SK-N-SH treated with all-trans-retinoic acid at 6 μM for 48 hours (cell line): ENCODE data around the gene MARCHF11.

Source experiments
- ATAC-seq: fragments of 200-7000 bp; cut with Tn5 transposase; 3 replicates; pipeline ENCODE4 v1.9.1; 2020; ENCODE audit warnings: mild to moderate bottlenecking, moderate library complexity
- ARNTL ChIP-seq: fragments of 450-650 bp; formaldehyde crosslinking; IDR thresholded peaks from 2 replicates; pipeline ENCODE4 v1.5.0; 2020; ENCODE audit warnings: low read depth, mild to moderate bottlenecking, moderate library complexity, borderline replicate concordance
- CSDC2 ChIP-seq: fragments of 250-450 bp; sonication (Bioruptor Pico); IDR thresholded peaks from 2 replicates; pipeline ENCODE4 v1.5.0; 2020; ENCODE audit warnings: mild to moderate bottlenecking, moderate library complexity
- ESRRG ChIP-seq: fragments of 250-450 bp; sonication (Bioruptor Pico); IDR thresholded peaks from 2 replicates; pipeline ENCODE4 v1.6.1; 2021; ENCODE audit warnings: mild to moderate bottlenecking
- GLIS3 ChIP-seq: fragments of 250-450 bp; sonication (Bioruptor Pico); IDR thresholded peaks from 2 replicates; pipeline ENCODE4 v1.5.0; 2020; ENCODE audit warnings: mild to moderate bottlenecking, moderate library complexity
- ISL1 ChIP-seq: fragments of 250-450 bp; sonication (Bioruptor Pico); IDR thresholded peaks from 2 replicates; pipeline ENCODE4 v2.1.2; 2022; ENCODE audit warnings: mild to moderate bottlenecking, moderate library complexity
- PPARA ChIP-seq: fragments of 250-450 bp; sonication (Bioruptor Pico); IDR thresholded peaks from 2 replicates; pipeline ENCODE4 v1.5.0; 2020; ENCODE audit warnings: mild to moderate bottlenecking, borderline replicate concordance
- RARB ChIP-seq: fragments of 250-450 bp; sonication (Bioruptor Pico); IDR thresholded peaks from 2 replicates; pipeline ENCODE4 v1.8.0; 2021; ENCODE audit warnings: mild to moderate bottlenecking, moderate library complexity
- SNAI2 ChIP-seq: fragments of 250-450 bp; sonication (Bioruptor Pico); IDR thresholded peaks from 2 replicates; pipeline ENCODE4 v1.5.0; 2020; ENCODE audit warnings: mild to moderate bottlenecking, moderate library complexity
- TCF4 ChIP-seq: fragments of 250-450 bp; sonication (Bioruptor Pico); IDR thresholded peaks from 2 replicates; pipeline ENCODE4 v1.8.0; 2021; ENCODE audit warnings: mild to moderate bottlenecking, moderate library complexity, borderline replicate concordance
- TOX ChIP-seq: fragments of 250-450 bp; sonication (Bioruptor Pico); IDR thresholded peaks from 2 replicates; pipeline ENCODE4 v1.8.0; 2021; ENCODE audit warnings: mild to moderate bottlenecking, moderate library complexity, borderline replicate concordance
- ZC3H10 ChIP-seq: fragments of 250-450 bp; sonication (Bioruptor Pico); IDR thresholded peaks from 2 replicates; pipeline ENCODE4 v1.5.1; 2021; ENCODE audit warnings: mild to moderate bottlenecking, moderate library complexity
- ZFP3 ChIP-seq: fragments of 250-450 bp; sonication (Bioruptor Pico); IDR thresholded peaks from 2 replicates; pipeline ENCODE4 v1.5.0; 2020; ENCODE audit warnings: mild to moderate bottlenecking, moderate library complexity
- ZFP30 ChIP-seq: fragments of 450-650 bp; formaldehyde crosslinking; IDR thresholded peaks from 2 replicates; pipeline ENCODE4 v1.5.0; 2022; ENCODE audit warnings: mild to moderate bottlenecking, moderate library complexity
- ZNF565 ChIP-seq: fragments of 450-650 bp; formaldehyde crosslinking; conservative IDR thresholded peaks from 2 replicates; pipeline ENCODE4 v1.5.0; 2020; ENCODE audit warnings: low read depth, mild to moderate bottlenecking, moderate library complexity
- ZNF70 ChIP-seq: fragments of 450-650 bp; formaldehyde crosslinking; IDR thresholded peaks from 2 replicates; pipeline ENCODE4 v1.5.0; 2020; ENCODE audit warnings: mild to moderate bottlenecking, moderate library complexity
- ZNF8 ChIP-seq: fragments of 450-650 bp; formaldehyde crosslinking; IDR thresholded peaks from 2 replicates; pipeline ENCODE4 v1.5.0; 2020; ENCODE audit warnings: mild to moderate bottlenecking, moderate library complexity
- TF ChIP-seq, protein P1 (sequence below): fragments of 250-450 bp; sonication (Bioruptor Pico); IDR thresholded peaks from 2 replicates; pipeline ENCODE4 v1.5.0; 2020; ENCODE audit warnings: mild to moderate bottlenecking, moderate library complexity
- TF ChIP-seq, protein P2 (sequence below): fragments of 250-450 bp; sonication (Bioruptor Pico); IDR thresholded peaks from 2 replicates; pipeline ENCODE4 v1.5.1; 2020; ENCODE audit warnings: low read depth, mild to moderate bottlenecking, moderate library complexity
- TF ChIP-seq, protein P3 (sequence below): fragments of 250-450 bp; sonication (Bioruptor Pico); IDR thresholded peaks from 2 replicates; pipeline ENCODE4 v1.8.0; 2021; ENCODE audit warnings: low read depth, mild to moderate bottlenecking, moderate library complexity, borderline replicate concordance
- TF ChIP-seq, protein P4 (sequence below): fragments of 250-450 bp; sonication (Bioruptor Pico); IDR thresholded peaks from 2 replicates; pipeline ENCODE4 v1.5.1; 2021; ENCODE audit warnings: mild to moderate bottlenecking, moderate library complexity
- TF ChIP-seq, protein P5 (sequence below): fragments of 250-450 bp; sonication (Bioruptor Pico); IDR thresholded peaks from 2 replicates; pipeline ENCODE4 v1.8.0; 2020; ENCODE audit warnings: mild to moderate bottlenecking, moderate library complexity, borderline replicate concordance

Gene MARCHF11

DNA sequence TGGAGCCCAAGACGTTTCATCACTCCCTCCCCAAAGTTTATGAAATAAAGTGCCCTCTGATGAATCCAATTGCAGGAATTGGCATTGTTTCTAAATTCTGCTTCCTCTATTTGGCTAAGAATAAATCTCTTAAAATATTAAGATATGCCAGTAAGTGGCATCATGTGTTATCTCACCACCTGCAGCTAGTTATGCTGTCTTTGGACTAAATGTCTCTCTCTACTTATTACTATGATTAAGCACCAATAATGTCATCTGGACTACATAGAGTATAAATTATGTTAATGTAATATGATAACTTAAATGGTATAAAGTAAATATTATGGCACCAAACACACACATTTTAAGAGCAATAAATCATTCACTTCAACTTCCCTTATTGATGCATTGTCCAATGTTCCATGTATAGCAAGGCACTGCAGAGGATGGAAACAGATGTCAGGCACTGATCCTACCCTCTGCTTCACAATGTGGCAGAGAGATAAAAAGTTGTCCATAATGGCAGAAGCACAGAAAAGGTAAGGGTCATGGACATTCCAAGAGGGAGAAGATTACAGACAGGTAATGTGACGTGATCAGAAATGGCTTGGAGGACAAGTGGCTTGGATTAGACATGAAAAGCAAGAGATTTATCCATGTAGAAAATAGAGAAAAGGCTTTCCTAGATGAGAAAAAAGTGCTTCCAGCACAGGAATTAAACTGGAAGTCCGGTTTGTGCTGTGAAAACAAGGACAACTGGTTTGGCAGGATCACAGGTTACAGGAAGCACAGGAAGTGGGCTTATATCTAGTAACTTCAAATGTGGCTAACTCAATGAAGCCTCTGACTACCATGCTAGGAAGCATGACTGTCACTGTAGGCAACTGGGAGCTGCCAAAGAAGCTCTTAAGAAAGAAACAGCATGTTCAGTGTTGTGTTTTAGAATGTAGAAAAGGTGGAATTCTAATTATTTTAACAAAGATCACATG is 26.7 kb downstream of the MARCHF11 start:
- TF ChIP-seq RARB (CRISPR knock-in tag) (no peak), GLIS3 (peak; percentile 38; the same call in 1 of the 2 replicates), ZNF8 (CRISPR knock-in tag) (no peak), CSDC2 (no peak), ISL1 (CRISPR knock-in tag) (peak; percentile 98), ARNTL (CRISPR knock-in tag) (no peak), TOX (CRISPR knock-in tag) (no peak), ZNF565 (CRISPR knock-in tag) (peak; percentile 48; the same call in 1 of the 2 replicates), ZC3H10 (CRISPR knock-in tag) (no peak), SNAI2 (CRISPR knock-in tag) (peak; percentile 98), ZFP30 (CRISPR knock-in tag) (0 out of 2 replicates have a peak, but pooled peaks have one; percentile 27), ESRRG (CRISPR knock-in tag) (0 out of 2 replicates have a peak, but pooled peaks have one; percentile 26), TCF4 (peak; percentile 98), PPARA (CRISPR knock-in tag) (no peak; the same call in 1 of the 2 replicates), ZNF70 (peak; percentile 37; the same call in 1 of the 2 replicates), ZFP3 (CRISPR knock-in tag) (peak; percentile 62; the same call in 1 of the 2 replicates)
- TF ChIP-seq, protein P1, sequence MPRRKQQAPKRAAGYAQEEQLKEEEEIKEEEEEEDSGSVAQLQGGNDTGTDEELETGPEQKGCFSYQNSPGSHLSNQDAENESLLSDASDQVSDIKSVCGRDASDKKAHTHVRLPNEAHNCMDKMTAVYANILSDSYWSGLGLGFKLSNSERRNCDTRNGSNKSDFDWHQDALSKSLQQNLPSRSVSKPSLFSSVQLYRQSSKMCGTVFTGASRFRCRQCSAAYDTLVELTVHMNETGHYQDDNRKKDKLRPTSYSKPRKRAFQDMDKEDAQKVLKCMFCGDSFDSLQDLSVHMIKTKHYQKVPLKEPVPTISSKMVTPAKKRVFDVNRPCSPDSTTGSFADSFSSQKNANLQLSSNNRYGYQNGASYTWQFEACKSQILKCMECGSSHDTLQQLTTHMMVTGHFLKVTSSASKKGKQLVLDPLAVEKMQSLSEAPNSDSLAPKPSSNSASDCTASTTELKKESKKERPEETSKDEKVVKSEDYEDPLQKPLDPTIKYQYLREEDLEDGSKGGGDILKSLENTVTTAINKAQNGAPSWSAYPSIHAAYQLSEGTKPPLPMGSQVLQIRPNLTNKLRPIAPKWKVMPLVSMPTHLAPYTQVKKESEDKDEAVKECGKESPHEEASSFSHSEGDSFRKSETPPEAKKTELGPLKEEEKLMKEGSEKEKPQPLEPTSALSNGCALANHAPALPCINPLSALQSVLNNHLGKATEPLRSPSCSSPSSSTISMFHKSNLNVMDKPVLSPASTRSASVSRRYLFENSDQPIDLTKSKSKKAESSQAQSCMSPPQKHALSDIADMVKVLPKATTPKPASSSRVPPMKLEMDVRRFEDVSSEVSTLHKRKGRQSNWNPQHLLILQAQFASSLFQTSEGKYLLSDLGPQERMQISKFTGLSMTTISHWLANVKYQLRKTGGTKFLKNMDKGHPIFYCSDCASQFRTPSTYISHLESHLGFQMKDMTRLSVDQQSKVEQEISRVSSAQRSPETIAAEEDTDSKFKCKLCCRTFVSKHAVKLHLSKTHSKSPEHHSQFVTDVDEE: peak; percentile 96
- TF ChIP-seq, protein P2, sequence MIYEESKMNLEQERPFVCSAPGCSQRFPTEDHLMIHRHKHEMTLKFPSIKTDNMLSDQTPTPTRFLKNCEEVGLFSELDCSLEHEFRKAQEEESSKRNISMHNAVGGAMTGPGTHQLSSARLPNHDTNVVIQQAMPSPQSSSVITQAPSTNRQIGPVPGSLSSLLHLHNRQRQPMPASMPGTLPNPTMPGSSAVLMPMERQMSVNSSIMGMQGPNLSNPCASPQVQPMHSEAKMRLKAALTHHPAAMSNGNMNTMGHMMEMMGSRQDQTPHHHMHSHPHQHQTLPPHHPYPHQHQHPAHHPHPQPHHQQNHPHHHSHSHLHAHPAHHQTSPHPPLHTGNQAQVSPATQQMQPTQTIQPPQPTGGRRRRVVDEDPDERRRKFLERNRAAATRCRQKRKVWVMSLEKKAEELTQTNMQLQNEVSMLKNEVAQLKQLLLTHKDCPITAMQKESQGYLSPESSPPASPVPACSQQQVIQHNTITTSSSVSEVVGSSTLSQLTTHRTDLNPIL: peak; percentile 83
- TF ChIP-seq, protein P3, sequence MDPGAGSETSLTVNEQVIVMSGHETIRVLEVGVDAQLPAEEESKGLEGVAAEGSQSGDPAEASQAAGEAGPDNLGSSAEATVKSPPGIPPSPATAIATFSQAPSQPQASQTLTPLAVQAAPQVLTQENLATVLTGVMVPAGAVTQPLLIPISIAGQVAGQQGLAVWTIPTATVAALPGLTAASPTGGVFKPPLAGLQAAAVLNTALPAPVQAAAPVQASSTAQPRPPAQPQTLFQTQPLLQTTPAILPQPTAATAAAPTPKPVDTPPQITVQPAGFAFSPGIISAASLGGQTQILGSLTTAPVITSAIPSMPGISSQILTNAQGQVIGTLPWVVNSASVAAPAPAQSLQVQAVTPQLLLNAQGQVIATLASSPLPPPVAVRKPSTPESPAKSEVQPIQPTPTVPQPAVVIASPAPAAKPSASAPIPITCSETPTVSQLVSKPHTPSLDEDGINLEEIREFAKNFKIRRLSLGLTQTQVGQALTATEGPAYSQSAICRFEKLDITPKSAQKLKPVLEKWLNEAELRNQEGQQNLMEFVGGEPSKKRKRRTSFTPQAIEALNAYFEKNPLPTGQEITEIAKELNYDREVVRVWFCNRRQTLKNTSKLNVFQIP (CRISPR knock-in tag): peak; percentile 58; the same call in 1 of the 2 replicates
- TF ChIP-seq, protein P4, sequence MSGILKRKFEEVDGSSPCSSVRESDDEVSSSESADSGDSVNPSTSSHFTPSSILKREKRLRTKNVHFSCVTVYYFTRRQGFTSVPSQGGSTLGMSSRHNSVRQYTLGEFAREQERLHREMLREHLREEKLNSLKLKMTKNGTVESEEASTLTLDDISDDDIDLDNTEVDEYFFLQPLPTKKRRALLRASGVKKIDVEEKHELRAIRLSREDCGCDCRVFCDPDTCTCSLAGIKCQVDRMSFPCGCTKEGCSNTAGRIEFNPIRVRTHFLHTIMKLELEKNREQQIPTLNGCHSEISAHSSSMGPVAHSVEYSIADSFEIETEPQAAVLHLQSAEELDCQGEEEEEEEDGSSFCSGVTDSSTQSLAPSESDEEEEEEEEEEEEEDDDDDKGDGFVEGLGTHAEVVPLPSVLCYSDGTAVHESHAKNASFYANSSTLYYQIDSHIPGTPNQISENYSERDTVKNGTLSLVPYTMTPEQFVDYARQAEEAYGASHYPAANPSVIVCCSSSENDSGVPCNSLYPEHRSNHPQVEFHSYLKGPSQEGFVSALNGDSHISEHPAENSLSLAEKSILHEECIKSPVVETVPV (CRISPR knock-in tag): peak; percentile 85
- TF ChIP-seq, protein P5, sequence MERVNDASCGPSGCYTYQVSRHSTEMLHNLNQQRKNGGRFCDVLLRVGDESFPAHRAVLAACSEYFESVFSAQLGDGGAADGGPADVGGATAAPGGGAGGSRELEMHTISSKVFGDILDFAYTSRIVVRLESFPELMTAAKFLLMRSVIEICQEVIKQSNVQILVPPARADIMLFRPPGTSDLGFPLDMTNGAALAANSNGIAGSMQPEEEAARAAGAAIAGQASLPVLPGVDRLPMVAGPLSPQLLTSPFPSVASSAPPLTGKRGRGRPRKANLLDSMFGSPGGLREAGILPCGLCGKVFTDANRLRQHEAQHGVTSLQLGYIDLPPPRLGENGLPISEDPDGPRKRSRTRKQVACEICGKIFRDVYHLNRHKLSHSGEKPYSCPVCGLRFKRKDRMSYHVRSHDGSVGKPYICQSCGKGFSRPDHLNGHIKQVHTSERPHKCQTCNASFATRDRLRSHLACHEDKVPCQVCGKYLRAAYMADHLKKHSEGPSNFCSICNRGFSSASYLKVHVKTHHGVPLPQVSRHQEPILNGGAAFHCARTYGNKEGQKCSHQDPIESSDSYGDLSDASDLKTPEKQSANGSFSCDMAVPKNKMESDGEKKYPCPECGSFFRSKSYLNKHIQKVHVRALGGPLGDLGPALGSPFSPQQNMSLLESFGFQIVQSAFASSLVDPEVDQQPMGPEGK (CRISPR knock-in tag): 0 out of 2 replicates have a peak, but pooled peaks have one; percentile 33
- ATAC-seq: no peak; the same call in 2 of the 3 replicates

DNA sequence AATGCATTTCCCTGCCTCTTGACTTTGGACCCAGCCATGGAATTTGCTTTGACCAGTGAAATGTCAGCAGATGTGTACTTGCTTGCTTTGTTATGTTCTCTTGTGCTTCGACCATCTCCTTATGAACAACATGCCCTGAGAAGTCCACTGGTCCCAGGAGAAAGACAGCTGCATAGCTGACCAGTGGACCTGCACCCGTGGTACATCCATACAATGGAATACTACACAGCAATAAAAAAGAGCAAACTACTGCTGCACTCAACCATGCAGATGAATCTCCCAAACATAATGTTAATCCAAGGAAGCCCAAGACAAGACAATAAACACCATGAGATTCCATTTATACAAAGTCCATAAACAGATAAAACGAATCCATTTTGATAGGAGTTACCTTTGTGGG is 30.0 kb downstream of the MARCHF11 start:
- no peak for ATAC-seq

More for the DNA sequence above, 30.0 kb downstream of the MARCHF11 start:
- TF ChIP-seq, protein P4 (CRISPR knock-in tag): no peak
- TF ChIP-seq ZNF8 (CRISPR knock-in tag): peak; percentile 95
- TF ChIP-seq, all 23 proteins: peak for 1
